NCI-H2196 treated with DMSO at 0.1 percent for 48 hours (cell line): Measurements from ENCODE around the gene TMEM174.
"Not testable (repeated sequence)": the region's sequence is repeated elsewhere in the genome, so short reads cannot be mapped to it uniquely, and the experiment has no call there.

Experiments used
- DNase-seq: peaks from one replicate; lab custom pipeline; 2025; ENCODE audit not compliant: unreplicated experiment; lab: John Stamatoyannopoulos, UW

The TMEM174 gene

DNA sequence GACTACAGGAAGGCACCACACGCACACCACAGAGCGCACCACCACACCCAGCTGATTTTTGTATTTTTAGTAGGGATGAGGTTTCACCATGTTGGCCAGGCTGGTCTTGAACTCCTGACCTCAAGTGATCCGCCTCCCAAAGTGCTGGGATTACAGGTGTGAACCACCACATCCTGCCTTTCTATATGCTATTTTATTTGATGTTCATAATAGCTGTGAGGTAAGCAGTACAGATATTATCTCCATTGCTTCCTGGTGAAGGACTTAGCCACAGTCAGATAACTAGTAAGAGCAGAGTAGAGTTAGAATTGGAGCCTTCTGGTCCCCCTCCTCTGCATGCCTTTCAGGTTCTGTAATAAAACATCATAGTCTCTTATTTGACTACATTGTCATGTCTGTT lies 46.3 kb downstream of the TMEM174 start:
- not testable (repeated sequence) for DNase-seq

DNA sequence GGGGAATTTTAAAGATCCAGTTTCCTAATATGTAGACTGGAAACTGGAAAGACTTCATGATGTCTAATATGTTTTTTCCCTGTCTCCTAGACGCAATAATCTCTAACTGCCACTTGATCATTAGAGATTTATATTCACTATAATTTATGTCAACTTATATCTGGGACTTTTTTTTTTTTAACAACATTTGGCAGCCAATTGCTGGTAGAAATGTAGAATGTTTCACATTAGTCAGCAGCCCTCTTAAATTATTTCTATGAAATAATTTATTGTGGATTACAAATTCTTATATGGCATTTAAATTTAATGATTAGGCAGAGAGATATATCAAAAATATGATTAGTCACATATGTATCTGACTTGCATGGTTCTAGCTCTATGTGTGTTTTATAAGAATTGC lies 48.2 kb downstream of the TMEM174 start:
- no peak for DNase-seq

DNA sequence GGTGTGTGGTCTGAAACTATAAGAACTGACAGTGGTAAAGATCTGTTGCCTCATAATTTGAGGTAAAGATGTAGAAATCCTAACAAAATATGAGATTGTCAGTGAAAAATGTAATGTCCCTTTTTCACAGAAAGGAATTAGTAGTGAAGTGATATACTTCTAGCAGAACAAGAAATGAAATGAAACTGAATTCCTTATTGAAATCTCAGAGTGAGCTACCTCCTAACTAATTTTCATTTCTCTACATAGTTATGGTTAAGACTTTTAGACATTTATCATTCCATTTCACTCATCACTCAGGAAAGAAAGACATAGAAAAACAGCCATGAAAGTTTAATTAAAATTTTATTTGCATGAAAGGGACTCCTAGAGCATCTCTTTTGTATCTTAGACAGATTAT lies 48.7 kb downstream of the TMEM174 start:
- no peak for DNase-seq

DNA sequence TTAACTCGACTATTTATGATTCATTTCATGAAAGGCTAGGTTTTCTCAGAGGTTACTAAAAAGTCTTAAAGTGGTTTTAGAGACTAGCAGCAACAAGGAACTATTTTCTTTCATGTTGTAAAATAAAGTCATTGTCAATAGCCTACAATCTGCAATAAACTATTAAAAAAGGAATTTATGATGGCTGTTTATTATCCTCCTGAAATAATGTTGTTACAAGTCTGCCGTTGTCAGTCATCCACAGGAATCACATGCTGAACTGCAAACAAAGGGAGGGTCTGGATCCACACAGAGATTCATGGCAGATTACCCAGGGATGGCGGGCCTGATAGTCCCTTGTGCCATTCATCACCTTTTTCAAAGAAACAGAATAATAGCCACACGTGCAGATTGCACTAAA lies 49.2 kb downstream of the TMEM174 start:
- DNase-seq: no peak
